Osteoblast (primary cell): ENCODE data around the gene CCND2. TPM values are rescaled to one million over a fixed set of nuclear protein-coding genes. Genes with fewer than 3 reads are reported as not detected.

Experiments
- DNase-seq: peaks from one replicate; pipeline ENCODE4 v3.0.0; 2011; ENCODE audit warnings: low spot score, mixed read lengths; ENCODE audit not compliant: insufficient read length; ENCODE audit errors: missing footprints
- H2AFZ ChIP-seq: 2 replicates; pipeline ENCODE4 v1.6.0; 2011; ENCODE audit warnings: mild to moderate bottlenecking, low read length
- H3K27ac ChIP-seq: 2 replicates; pipeline ENCODE4 v1.5.1; 2011; ENCODE audit warnings: mild to moderate bottlenecking, low read depth, low read length, moderate library complexity
- H3K27me3 ChIP-seq: 2 replicates; pipeline ENCODE4 v1.6.0; 2012; ENCODE audit warnings: mild to moderate bottlenecking, control low read depth, inconsistent platforms, low read length, moderate library complexity; ENCODE audit not compliant: insufficient read depth
- H3K36me3 ChIP-seq: 2 replicates; pipeline ENCODE4 v1.5.1; 2011; ENCODE audit warnings: mild to moderate bottlenecking, low read length, control low read depth, moderate library complexity; ENCODE audit not compliant: insufficient read depth
- H3K4me1 ChIP-seq: 2 replicates; pipeline ENCODE4 v1.5.1; 2011; ENCODE audit warnings: mild to moderate bottlenecking, low read length, control low read depth, moderate library complexity; ENCODE audit not compliant: insufficient read depth
- H3K4me2 ChIP-seq: 2 replicates; pipeline ENCODE4 v1.6.0; 2011; ENCODE audit warnings: mild to moderate bottlenecking, low read length; ENCODE audit not compliant: insufficient read depth
- H3K4me3 ChIP-seq: fragments of 200-600 bp; sonication (generic); 3 replicates; pipeline ENCODE4 v1.5.1; 2012; ENCODE audit warnings: mild to moderate bottlenecking, low read length, inconsistent platforms; ENCODE audit not compliant: insufficient read depth
- H3K79me2 ChIP-seq: 2 replicates; pipeline ENCODE4 v1.6.0; 2012; ENCODE audit warnings: mild to moderate bottlenecking, low read length, control low read depth, inconsistent platforms; ENCODE audit not compliant: insufficient read depth
- H3K9me3 ChIP-seq: 2 replicates; pipeline ENCODE4 v1.5.1; 2011; ENCODE audit warnings: low read depth, low read length, control low read depth
- H4K20me1 ChIP-seq: 2 replicates; pipeline ENCODE4 v1.6.0; 2012; ENCODE audit warnings: mild to moderate bottlenecking, low read length, control low read depth; ENCODE audit not compliant: insufficient read depth
- CTCF ChIP-seq: IDR thresholded peaks from 2 replicates; pipeline ENCODE4 v1.5.1; 2011; ENCODE audit warnings: mild to moderate bottlenecking, low read depth, low read length, moderate library complexity; ENCODE audit errors: extremely low read depth
- total RNA-seq: library from RNA; depleted of rRNA; stranded (reverse); fragments of >200 nt; gene quantifications from 2 replicates; pipeline ENCODE4 v1.2.3, GENCODE V29; 2012

The CCND2 gene
- total RNA-seq, 1 donor: 2.5 TPM

GRCh38 chr12:4312251-4312650, 38.7 kb downstream of the CCND2 start:
- H3K27me3 ChIP-seq: peaks cover 2% of the 10 kb centered on the region
- no peaks in the 10 kb centered on the region for H3K9me3 ChIP-seq
- peaks cover 9% of the 10 kb centered on the region for H3K4me1 ChIP-seq
- no peaks in the 10 kb centered on the region for H3K79me2 ChIP-seq
- H3K27ac ChIP-seq: no peak overlapping the region
- no peak overlapping the region for H3K4me2 ChIP-seq
- DNase-seq: no peak
- H2AFZ ChIP-seq: no peak overlapping the region
- H3K4me3 ChIP-seq: no peak overlapping the region
- no peaks in the 10 kb centered on the region for H3K36me3 ChIP-seq
- no peak for TF ChIP-seq CTCF
- no peaks in the 10 kb centered on the region for H4K20me1 ChIP-seq

- Histone ChIP-seq H3K4me1 (peaks cover 14% of the 10 kb centered on the region), H3K79me2 (peaks cover 36% of the 10 kb centered on the region), H3K4me2 (peak overlapping the region; percentile 91), H2AFZ (peak overlapping the region; percentile 100), H3K27me3 (no peaks in the 10 kb centered on the region), H3K36me3 (no peaks in the 10 kb centered on the region), H4K20me1 (peaks cover 13% of the 10 kb centered on the region), H3K4me3 (peak overlapping the region; percentile 94), H3K9me3 (no peaks in the 10 kb centered on the region), H3K27ac (peak overlapping the region; percentile 61)
- no peak for TF ChIP-seq CTCF
- DNase-seq: no peak
Measured at GRCh38 chr12:4320497-4320852, 46.9 kb downstream of the CCND2 start.

- Histone ChIP-seq H2AFZ (peak within 1 kb of the TSS; percentile 100), H3K27ac (peak within 1 kb of the TSS; percentile 88), H3K36me3 (no peaks in the 10 kb centered on the region), H3K4me2 (peak within 1 kb of the TSS; percentile 91), H3K79me2 (peaks cover 42% of the 10 kb centered on the region), H4K20me1 (peaks cover 13% of the 10 kb centered on the region), H3K9me3 (no peaks in the 10 kb centered on the region), H3K4me1 (peaks cover 14% of the 10 kb centered on the region), H3K4me3 (peak within 1 kb of the TSS; percentile 94), H3K27me3 (no peaks in the 10 kb centered on the region)
- no peak for TF ChIP-seq CTCF
- DNase-seq: peak; percentile 100
Measured at GRCh38 chr12:4320853-4321701, 47.5 kb downstream of the CCND2 start, which contains the start of gene TIGAR. Gene TIGAR (plus strand): TSS chr12:4321213. CDS start chr12:4321272, 59 bp downstream.

GRCh38 chr12:4322726-4323125, 49.2 kb downstream of the CCND2 start:
- Histone ChIP-seq H3K4me2 (peak overlapping the region; percentile 88), H3K27me3 (no peaks in the 10 kb centered on the region), H3K4me1 (peaks cover 14% of the 10 kb centered on the region), H3K79me2 (peaks cover 57% of the 10 kb centered on the region), H2AFZ (no peak overlapping the region), H3K27ac (no peak overlapping the region), H4K20me1 (peaks cover 13% of the 10 kb centered on the region), H3K4me3 (no peak overlapping the region), H3K36me3 (no peaks in the 10 kb centered on the region), H3K9me3 (no peaks in the 10 kb centered on the region)
- no peak for TF ChIP-seq CTCF
- no peak for DNase-seq
